Aorta (tissue), 5 donors: ENCODE data around the gene PTPRM. TPM values are rescaled to one million over a fixed set of nuclear protein-coding genes. Genes with fewer than 3 reads are reported as not detected.

Source experiments
- ATAC-seq: fragments of 200-7000 bp; cut with Tn5 transposase; one replicate; pipeline ENCODE4 v1.9.1; 2022; ENCODE audit warnings: moderate library complexity; ENCODE audit not compliant: low FRiP score
- DNase-seq, 2 donors: peaks; one replicate each; pipeline ENCODE4 v3.0.0-alpha.2; 2020
- H3K27ac ChIP-seq, 2 donors: one replicate each; pipeline ENCODE4 v1.5.1; 2013; ENCODE audit warnings: low read length in 2 of 2, mild to moderate bottlenecking in 2 of 2, moderate library complexity in 2 of 2, control low read depth in 1 of 2, inconsistent platforms in 1 of 2, low read depth in 1 of 2
- H3K27me3 ChIP-seq, 2 donors: one replicate each; pipeline ENCODE4 v1.6.1; 2013; ENCODE audit warnings: control low read depth in 1 of 2, low read length in 1 of 2, mild to moderate bottlenecking in 1 of 2, moderate library complexity in 1 of 2; ENCODE audit not compliant: insufficient read depth in 2 of 2, control insufficient read depth in 1 of 2
- H3K36me3 ChIP-seq, 2 donors: one replicate each; pipeline ENCODE4 v1.6.1; 2013; ENCODE audit warnings: control low read depth in 1 of 2, low read length in 1 of 2, mild to moderate bottlenecking in 1 of 2; ENCODE audit not compliant: insufficient read depth in 2 of 2, control insufficient read depth in 1 of 2
- H3K4me1 ChIP-seq, 2 donors: one replicate each; pipeline ENCODE4 v1.6.1; 2013; ENCODE audit warnings: low read length in 2 of 2, control low read depth in 1 of 2, mild to moderate bottlenecking in 1 of 2, moderate library complexity in 1 of 2; ENCODE audit not compliant: insufficient read depth in 2 of 2, control insufficient read depth in 1 of 2
- H3K4me3 ChIP-seq, 2 donors: one replicate each; pipeline ENCODE4 v1.5.1; 2013; ENCODE audit warnings: low read length in 2 of 2, control low read depth in 1 of 2, mild to moderate bottlenecking in 1 of 2
- H3K9me3 ChIP-seq: one replicate; pipeline ENCODE4 v1.6.1; 2013; ENCODE audit warnings: mild to moderate bottlenecking, low read length; ENCODE audit not compliant: control insufficient read depth
- WGBS, 2 donors: extraction: QIAGEN DNeasy Blood & Tissue Kit; methylation state at CpG; one replicate each; pipeline ENCODE4 v1.1.7; 2013; 5-methylcytosine and 5-hydroxymethylcytosine counted together
- intact Hi-C, 2 donors: fragments of 100-400 bp; cut with DNase I; formaldehyde crosslinking; loops; one replicate each; pipeline versions ENCODE4 v1.14.2 to v1.15.0; 2022
- long read RNA-seq, 2 donors: library from polyadenylated mRNA; unstranded; transcript quantifications; one replicate each; pipeline ENCODE4 v2.0.0, GENCODE V29; 2020 to 2021
- polyA plus RNA-seq, 2 donors: library from polyadenylated mRNA; stranded (reverse); fragments of 200-250 nt; gene quantifications; one replicate each; pipeline ENCODE4 v1.2.3, GENCODE V29; 2013
- total RNA-seq, 2 donors: library from RNA; stranded (reverse); fragmentation: NEBNext Ultra II Directional; extraction: Animal tissue kit (Norgen Biotek cat#: 25700); gene quantifications; one replicate each; pipeline ENCODE4 v1.2.1, GENCODE V29; 2021
- donor health status: healthy with polysubstance abuse.
- donor health status: Bipolar disorder and iron deficiency.
- donor health status: DM: no; HTN: no; CAD: no.
- donor health status: DM: no; HTN: no; CAD: no.
- donor health status: DM: yes; HTN: yes; CAD: no.

Gene PTPRM
- total RNA-seq (10 to 100 TPM; 86.3 to 98.9 TPM), polyA plus RNA-seq (10 to 100 TPM; 10.6 to 44.9 TPM)
- long read RNA-seq, donor 1, partial matches to known transcripts: 30 of 105 reads
- long read RNA-seq, donor 1, other reads (novel, unspliced or antisense): 75 of 105 reads
- long read RNA-seq, donor 2, partial matches to known transcripts: 17 of 73 reads
- long read RNA-seq, donor 2, other reads (novel, unspliced or antisense): 56 of 73 reads

- Histone ChIP-seq H3K4me3 (peak within 1 kb of the TSS; percentile 89 to 92), H3K27me3 (no peaks in the 10 kb centered on the region), H3K9me3 (no peaks in the 10 kb centered on the region), H3K36me3 (no peaks in the 10 kb centered on the region), H3K4me1 (no peaks in the 10 kb centered on the region), H3K27ac (peak within 1 kb of the TSS; percentile 97 to 99)
- intact Hi-C loops: loop anchor here (2.0 to 5.0 kb wide), 4 partner anchors 42 to 295 kb away; no protein-coding TSS in a partner anchor
- peak; percentile 94 for ATAC-seq
- DNase-seq: peak; percentile 93 to 97
- WGBS, 2 donors: 0 to 1% methylated on average over 90 to 139 of the region's 139 CpGs
Measured at GRCh38 chr18:7566567-7567473, at the start of gene PTPRM. Gene PTPRM (plus strand): TSS chr18:7567316. CDS start chr18:7567819, 503 bp downstream.

GRCh38 chr18:7517852-7518251 is 49.3 kb upstream of the PTPRM start:
- 90 to 92% methylated on average over 4 of the region's 4 CpGs for WGBS, 2 donors
- intact Hi-C loops: no loop called here
- no peaks in the 10 kb centered on the region for H3K27me3 ChIP-seq
- DNase-seq (no peak), ATAC-seq (no peak)
- no peaks in the 10 kb centered on the region for H3K9me3 ChIP-seq
- H3K4me1 ChIP-seq: peaks cover 1 to 9% of the 10 kb centered on the region in 2 donors
- no peak overlapping the region for H3K27ac ChIP-seq
- no peaks in the 10 kb centered on the region for H3K36me3 ChIP-seq
- no peak overlapping the region for H3K4me3 ChIP-seq

GRCh38 chr18:7520200-7520785 is 46.8 kb upstream of the PTPRM start:
- intact Hi-C loops: no loop called here
- Histone ChIP-seq H3K4me1 (peaks cover under 1 to 1% of the 10 kb centered on the region in 2 donors), H3K27me3 (no peaks in the 10 kb centered on the region), H3K27ac (no peak overlapping the region), H3K9me3 (no peaks in the 10 kb centered on the region), H3K36me3 (no peaks in the 10 kb centered on the region), H3K4me3 (no peak overlapping the region)
- no peak for DNase-seq
- whole genome bisulfite sequencing, 2 donors: 83% methylated on average over 6 of the region's 6 CpGs
- ATAC-seq: no peak

GRCh38 chr18:7521226-7521856 is 45.8 kb upstream of the PTPRM start:
- no peaks in the 10 kb centered on the region for H3K9me3 ChIP-seq
- DNase-seq (no peak), ATAC-seq (no peak)
- WGBS, 2 donors: 86 to 87% methylated on average over 8 of the region's 8 CpGs
- H3K4me3 ChIP-seq: no peak overlapping the region
- intact Hi-C loops: no loop called here
- no peak overlapping the region for H3K27ac ChIP-seq
- no peaks in the 10 kb centered on the region for H3K36me3 ChIP-seq
- H3K27me3 ChIP-seq: no peaks in the 10 kb centered on the region
- no peaks in the 10 kb centered on the region for H3K4me1 ChIP-seq

GRCh38 chr18:7523772-7524171 is 43.3 kb upstream of the PTPRM start:
- DNase-seq: no peak
- no peaks in the 10 kb centered on the region for H3K36me3 ChIP-seq
- no peaks in the 10 kb centered on the region for H3K9me3 ChIP-seq
- no peak overlapping the region for H3K27ac ChIP-seq
- H3K27me3 ChIP-seq: no peaks in the 10 kb centered on the region
- 95 to 97% methylated on average over 3 of the region's 3 CpGs for WGBS, 2 donors
- intact Hi-C loops: no loop called here
- ATAC-seq: no peak
- no peaks in the 10 kb centered on the region for H3K4me1 ChIP-seq
- no peak overlapping the region for H3K4me3 ChIP-seq

GRCh38 chr18:7524786-7525185 is 42.3 kb upstream of the PTPRM start:
- Histone ChIP-seq H3K9me3 (no peaks in the 10 kb centered on the region), H3K4me1 (no peaks in the 10 kb centered on the region), H3K4me3 (no peak overlapping the region), H3K27me3 (no peaks in the 10 kb centered on the region), H3K36me3 (no peaks in the 10 kb centered on the region), H3K27ac (no peak overlapping the region)
- intact Hi-C loops: no loop called here
- 60 to 83% methylated on average over 2 of the region's 2 CpGs for WGBS, 2 donors
- DNase-seq: no peak
- no peak for ATAC-seq

GRCh38 chr18:7532942-7533341 is 34.2 kb upstream of the PTPRM start:
- Histone ChIP-seq H3K27me3 (no peaks in the 10 kb centered on the region), H3K4me3 (no peak overlapping the region), H3K36me3 (no peaks in the 10 kb centered on the region), H3K9me3 (no peaks in the 10 kb centered on the region), H3K27ac (no peak overlapping the region), H3K4me1 (no peaks in the 10 kb centered on the region)
- ATAC-seq (no peak), DNase-seq (no peak)
- intact Hi-C loops: no loop called here
- WGBS, 2 donors: 72 to 75% methylated on average over 4 of the region's 4 CpGs

GRCh38 chr18:7535436-7536205 is 31.5 kb upstream of the PTPRM start:
- Histone ChIP-seq H3K4me1 (no peaks in the 10 kb centered on the region), H3K4me3 (no peak overlapping the region), H3K27me3 (no peaks in the 10 kb centered on the region), H3K27ac (no peak overlapping the region), H3K9me3 (no peaks in the 10 kb centered on the region), H3K36me3 (no peaks in the 10 kb centered on the region)
- 94 to 96% methylated on average over 5 of the region's 5 CpGs for WGBS, 2 donors
- DNase-seq (no peak), ATAC-seq (no peak)
- intact Hi-C loops: no loop called here
